ENCODE measurements around the gene GSTT4. TPM values are rescaled to one million over a fixed set of nuclear protein-coding genes. Genes with fewer than 3 reads are reported as not detected.
"Not testable (repeated sequence)": the region's sequence is repeated elsewhere in the genome, so short reads cannot be mapped to it uniquely, and the experiment has no call there.

The GSTT4 gene
- total RNA-seq, 2 donors from 2014 or later = not detected

DNA sequence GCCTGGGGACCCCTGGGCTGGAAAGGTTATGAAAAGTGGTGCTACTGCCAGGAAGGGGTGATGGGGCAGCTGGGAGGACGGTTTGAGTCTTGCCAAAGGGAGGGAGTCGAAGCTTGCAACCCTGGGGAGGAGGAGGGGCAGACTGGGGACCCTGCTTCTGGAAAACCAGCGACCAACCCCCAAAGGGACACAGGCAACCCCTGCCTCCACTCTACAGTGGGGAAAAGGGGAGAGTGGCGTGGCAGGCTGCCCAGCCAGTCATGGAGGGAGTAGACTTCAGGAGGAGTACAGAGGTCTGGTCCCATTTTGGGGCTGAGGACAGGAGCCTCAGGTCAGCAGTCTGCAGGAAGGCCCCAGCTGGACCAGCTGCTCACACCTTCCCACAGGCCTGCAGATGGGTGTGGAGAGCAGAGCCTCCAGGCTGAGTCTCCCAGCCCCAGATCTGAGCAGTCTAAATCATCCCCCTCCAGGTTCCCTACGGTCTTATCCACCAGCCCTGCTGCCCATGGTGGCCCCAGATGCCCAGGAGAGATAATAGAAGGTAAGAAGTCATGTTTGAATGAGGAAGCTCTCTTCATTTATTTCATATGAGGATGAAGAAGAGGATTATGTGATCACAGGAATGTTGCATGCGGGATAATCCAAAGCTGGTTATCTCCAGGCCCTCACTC lies 34.3 kb downstream of the GSTT4 start:
- H3K9me3 Mint-ChIP-seq = no peaks in the 10 kb centered on the region
- peaks cover 6 to 11% of the 10 kb centered on the region in 2 donors for H3K36me3 Mint-ChIP-seq (ENCODE audit: insufficient read depth in 2 of 2)
- H3K27me3 Mint-ChIP-seq (ENCODE audit: low read depth) = no peaks in the 10 kb centered on the region
- H3K4me3 Mint-ChIP-seq = peak overlapping the region in 1 of 2 donors; percentile 1
- peaks cover 28% of the 10 kb centered on the region for H3K4me1 Mint-ChIP-seq (ENCODE audit: low read depth)
- ATAC-seq (replicated peaks in 1 of 2) (no peak), DNase-seq (no peak)
- no peak overlapping the region for H3K27ac Mint-ChIP-seq

DNA sequence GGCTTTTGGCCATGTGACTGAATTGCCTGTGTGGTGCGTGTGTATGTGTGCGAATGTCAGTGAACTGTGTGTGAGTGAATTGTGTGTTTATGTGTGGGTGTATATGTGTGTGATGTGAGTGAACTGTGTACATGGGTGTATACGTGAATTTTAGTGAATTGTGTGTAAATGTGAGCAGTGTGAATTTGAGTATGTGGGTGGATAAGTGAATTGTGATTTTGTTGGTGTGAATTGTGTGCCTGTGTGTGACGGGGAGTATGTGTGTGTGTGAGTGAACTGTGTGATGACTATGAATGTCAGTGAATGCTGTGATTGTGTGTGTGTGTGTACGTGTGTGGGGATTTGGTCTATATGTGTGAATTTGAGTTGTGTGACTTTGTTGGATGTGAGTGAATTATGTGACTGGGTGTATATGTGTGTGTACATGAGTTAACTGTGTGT lies 35.0 kb downstream of the GSTT4 start:
- ATAC-seq (replicated peaks in 1 of 2) = no peak
- peaks cover 6 to 11% of the 10 kb centered on the region in 2 donors for H3K36me3 Mint-ChIP-seq (ENCODE audit: insufficient read depth in 2 of 2)
- peak overlapping the region; percentile 0 to 1 for H3K4me3 Mint-ChIP-seq
- H3K9me3 Mint-ChIP-seq = no peaks in the 10 kb centered on the region
- no peaks in the 10 kb centered on the region for H3K27me3 Mint-ChIP-seq (ENCODE audit: low read depth)
- no peak for DNase-seq
- H3K27ac Mint-ChIP-seq = no peak overlapping the region
- peaks cover 28% of the 10 kb centered on the region for H3K4me1 Mint-ChIP-seq (ENCODE audit: low read depth)

DNA sequence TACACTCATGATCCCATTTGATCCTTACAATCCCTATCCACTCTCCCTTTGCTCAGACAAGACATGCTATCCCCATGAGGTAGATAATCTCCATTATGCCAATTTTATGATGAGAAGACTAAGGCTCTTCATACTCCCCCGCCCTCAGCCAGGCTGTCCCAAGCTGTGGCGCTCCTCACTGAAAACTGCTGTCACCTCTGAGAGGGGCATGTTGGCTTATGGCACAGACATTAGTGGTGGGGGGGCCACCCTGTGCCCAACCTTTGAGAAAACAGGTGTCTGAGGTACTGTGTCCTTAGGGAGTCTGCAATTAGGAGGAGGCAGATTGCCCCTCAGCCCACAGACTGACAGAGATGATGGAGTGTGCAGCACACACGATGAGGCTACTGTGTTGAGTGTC lies 36.2 kb downstream of the GSTT4 start:
- Mint-ChIP-seq H3K9me3 (no peaks in the 10 kb centered on the region), H3K27me3 (ENCODE audit: low read depth) (no peaks in the 10 kb centered on the region), H3K36me3 (ENCODE audit: insufficient read depth in 2 of 2) (peaks cover 6 to 11% of the 10 kb centered on the region in 2 donors), H3K27ac (peak overlapping the region; percentile 4), H3K4me1 (ENCODE audit: low read depth) (peaks cover 28% of the 10 kb centered on the region), H3K4me3 (peak overlapping the region in 1 of 2 donors; percentile 25)
- no peak for DNase-seq
- no peak for ATAC-seq (replicated peaks in 1 of 2)

DNA sequence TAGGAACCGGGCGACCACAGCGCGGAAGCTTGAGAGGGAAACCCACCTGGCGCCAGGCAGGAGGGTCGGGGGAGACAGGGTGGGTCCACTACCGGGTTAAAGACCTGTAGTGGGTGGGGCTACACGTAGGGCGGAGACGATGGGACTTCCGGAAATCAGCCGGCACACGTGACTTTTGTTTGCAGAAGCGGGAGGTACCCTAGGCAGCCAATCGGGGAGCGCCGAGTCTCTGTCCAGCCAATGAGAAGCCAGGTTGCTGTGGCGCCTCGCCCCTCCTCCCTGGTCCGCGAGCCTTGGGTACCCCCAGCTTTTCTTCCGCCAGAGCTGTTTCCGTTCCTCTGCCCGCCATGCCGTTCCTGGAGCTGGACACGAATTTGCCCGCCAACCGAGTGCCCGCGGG lies 38.7 kb downstream of the GSTT4 start, which contains the start of gene DDTL:
DDTL (plus strand) TSS at position 321 of the 400 bp plus-strand sequence; CDS start at position 348, 27 bp downstream.
- not testable (repeated sequence) for H3K27me3 Mint-ChIP-seq (ENCODE audit: low read depth); H3K27ac Mint-ChIP-seq; DNase-seq; H3K4me3 Mint-ChIP-seq; H3K9me3 Mint-ChIP-seq
- Mint-ChIP-seq H3K4me1 (ENCODE audit: low read depth) (peaks cover 24% of the 10 kb centered on the region), H3K36me3 (ENCODE audit: insufficient read depth in 2 of 2) (peaks cover 6 to 11% of the 10 kb centered on the region in 2 donors)
- peak; percentile 94 to 97 for ATAC-seq (replicated peaks in 1 of 2)

DNA sequence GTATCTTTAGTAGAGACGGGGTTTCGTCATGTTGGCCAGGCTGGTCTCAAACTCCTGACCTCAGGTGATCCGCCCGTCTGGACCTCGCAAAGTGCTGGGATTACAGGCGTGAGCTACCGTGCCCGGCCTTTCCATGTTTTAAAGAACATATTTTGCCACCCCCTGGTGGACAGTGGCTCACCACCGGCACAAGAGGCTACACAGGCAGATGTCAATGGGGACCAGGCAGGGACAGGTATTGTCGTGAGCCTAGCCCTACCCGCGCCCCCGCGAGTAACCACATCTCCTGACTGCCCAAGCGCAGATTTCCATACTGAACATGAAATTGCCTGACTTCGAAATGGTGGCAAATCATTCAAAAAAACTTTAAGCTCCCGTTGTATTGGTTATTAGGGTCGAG lies 39.2 kb downstream of the GSTT4 start:
- H3K36me3 Mint-ChIP-seq (ENCODE audit: insufficient read depth in 2 of 2); H3K4me3 Mint-ChIP-seq; DNase-seq; H3K27ac Mint-ChIP-seq; H3K9me3 Mint-ChIP-seq; H3K27me3 Mint-ChIP-seq (ENCODE audit: low read depth): not testable (repeated sequence)
- ATAC-seq (replicated peaks in 1 of 2) = peak; percentile 46 to 64
- peaks cover 19% of the 10 kb centered on the region for H3K4me1 Mint-ChIP-seq (ENCODE audit: low read depth)

DNA sequence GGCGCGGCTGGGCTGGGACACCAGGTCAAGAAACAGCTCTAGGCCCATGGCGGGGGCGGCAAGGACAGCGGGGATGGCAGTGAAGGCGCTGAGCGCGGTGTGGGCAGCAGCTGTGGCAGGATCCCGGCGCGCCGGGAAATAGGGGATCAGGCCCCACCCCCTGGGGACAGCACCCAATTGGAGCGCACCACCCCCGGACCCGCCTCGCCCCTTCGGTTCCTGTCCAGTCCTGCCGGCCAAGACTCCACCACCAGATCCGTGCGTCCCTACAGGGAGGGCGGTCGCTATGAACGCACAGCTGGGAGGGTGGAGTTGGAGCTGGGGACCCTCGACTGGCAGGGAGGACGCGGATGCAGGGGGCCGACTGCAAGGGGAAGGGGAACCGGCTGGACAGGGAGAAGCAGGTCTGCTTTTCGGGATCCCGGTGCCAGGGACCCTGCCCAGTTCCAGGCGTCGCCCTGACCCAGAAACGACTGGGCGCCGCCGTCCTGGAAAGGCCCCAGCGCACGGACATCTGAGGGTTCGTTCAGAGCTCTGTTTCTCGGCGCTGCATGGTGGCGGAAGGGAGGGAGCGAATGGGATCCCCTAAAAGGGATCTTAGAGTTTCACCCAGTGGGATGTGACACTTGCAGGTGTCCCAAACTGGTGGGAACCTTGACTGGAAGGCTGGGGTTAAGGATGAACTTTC lies 44.0 kb downstream of the GSTT4 start, which contains the start of gene GSTT2B:
GSTT2B (minus strand) TSS at position 112 of the 688 bp plus-strand sequence; CDS start at position 48, 64 bp downstream.
- H3K36me3 Mint-ChIP-seq (ENCODE audit: insufficient read depth in 2 of 2); H3K4me1 Mint-ChIP-seq (ENCODE audit: low read depth); DNase-seq; H3K9me3 Mint-ChIP-seq; H3K27me3 Mint-ChIP-seq (ENCODE audit: low read depth); H3K27ac Mint-ChIP-seq; H3K4me3 Mint-ChIP-seq: not testable (repeated sequence)
- ATAC-seq (replicated peaks in 1 of 2) = peak; percentile 23 to 39

DNA sequence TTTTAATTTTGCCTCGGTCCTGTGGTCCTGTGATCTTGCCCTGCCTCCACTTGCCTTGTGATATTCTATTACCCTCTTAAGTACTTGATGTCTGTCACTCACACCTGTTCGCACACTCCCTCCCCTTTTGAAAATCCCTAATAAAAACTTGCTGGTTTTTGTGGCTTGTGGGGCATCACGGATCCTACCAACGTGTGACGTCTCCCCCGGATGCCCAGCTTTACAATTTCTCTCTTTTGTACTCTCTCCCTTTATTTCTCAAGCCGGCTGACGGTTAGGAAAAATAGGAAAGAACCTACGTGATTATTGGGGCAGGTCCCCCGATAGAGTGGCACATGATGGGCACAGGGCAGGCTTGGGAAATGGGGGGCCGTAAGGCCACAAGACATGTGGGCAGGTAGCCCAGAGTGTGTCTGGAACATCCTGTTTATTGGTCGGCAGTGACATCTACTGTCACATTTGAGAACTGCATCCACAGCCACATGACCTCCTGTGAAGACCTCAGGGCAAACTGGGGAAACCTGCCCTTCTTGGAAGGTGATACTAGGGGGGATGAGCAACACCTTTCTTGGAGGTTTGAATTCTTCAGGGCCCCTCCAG lies 48.9 kb downstream of the GSTT4 start:
- not testable (repeated sequence) for H3K27ac Mint-ChIP-seq; H3K4me1 Mint-ChIP-seq (ENCODE audit: low read depth); H3K9me3 Mint-ChIP-seq; H3K27me3 Mint-ChIP-seq (ENCODE audit: low read depth); H3K4me3 Mint-ChIP-seq; H3K36me3 Mint-ChIP-seq (ENCODE audit: insufficient read depth in 2 of 2)
- peak; percentile 89 for ATAC-seq (replicated peaks in 1 of 2)
- peak; percentile 76 to 82 for DNase-seq

DNA sequence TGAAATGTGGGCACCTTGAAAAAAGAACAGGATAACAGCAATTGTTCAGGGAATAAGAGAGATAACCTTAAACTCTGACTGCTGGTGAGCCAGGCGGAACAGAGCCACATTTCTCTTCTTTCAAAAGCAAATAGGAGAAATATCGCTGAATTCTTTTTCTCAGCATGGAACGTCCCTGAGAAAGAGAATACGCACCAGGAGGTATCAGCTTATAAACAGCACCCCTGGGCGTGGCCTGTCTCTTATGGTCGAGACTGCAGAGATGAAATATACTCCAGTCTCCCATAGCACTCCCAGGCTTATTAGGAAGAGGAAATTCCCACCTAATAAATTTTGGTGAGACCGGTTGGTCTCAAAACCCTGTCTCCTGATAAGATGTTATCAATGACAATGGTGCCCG lies 49.4 kb downstream of the GSTT4 start:
- DNase-seq; H3K36me3 Mint-ChIP-seq (ENCODE audit: insufficient read depth in 2 of 2); H3K4me1 Mint-ChIP-seq (ENCODE audit: low read depth); ATAC-seq (replicated peaks in 1 of 2); H3K27ac Mint-ChIP-seq; H3K27me3 Mint-ChIP-seq (ENCODE audit: low read depth); H3K4me3 Mint-ChIP-seq; H3K9me3 Mint-ChIP-seq: not testable (repeated sequence)

DNA sequence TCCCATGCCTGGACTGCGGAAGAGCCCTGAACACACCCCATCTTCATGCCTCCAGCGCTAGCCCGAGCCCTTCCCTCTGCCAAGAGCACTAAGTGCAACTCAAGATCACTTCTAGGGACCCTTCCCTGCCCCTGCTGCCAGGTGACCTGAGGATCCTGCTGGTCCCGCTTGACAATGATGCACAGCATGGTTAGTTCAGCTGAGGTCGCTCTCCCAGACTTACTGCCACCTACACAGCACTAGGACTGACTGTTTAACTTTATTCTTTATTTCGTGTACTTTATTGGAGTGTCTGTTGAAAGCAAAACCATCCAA lies 50.3 kb downstream of the GSTT4 start:
- not testable (repeated sequence) for DNase-seq; H3K27me3 Mint-ChIP-seq (ENCODE audit: low read depth); H3K36me3 Mint-ChIP-seq (ENCODE audit: insufficient read depth in 2 of 2); H3K9me3 Mint-ChIP-seq; H3K27ac Mint-ChIP-seq; H3K4me3 Mint-ChIP-seq; H3K4me1 Mint-ChIP-seq (ENCODE audit: low read depth); ATAC-seq (replicated peaks in 1 of 2)

DNA sequence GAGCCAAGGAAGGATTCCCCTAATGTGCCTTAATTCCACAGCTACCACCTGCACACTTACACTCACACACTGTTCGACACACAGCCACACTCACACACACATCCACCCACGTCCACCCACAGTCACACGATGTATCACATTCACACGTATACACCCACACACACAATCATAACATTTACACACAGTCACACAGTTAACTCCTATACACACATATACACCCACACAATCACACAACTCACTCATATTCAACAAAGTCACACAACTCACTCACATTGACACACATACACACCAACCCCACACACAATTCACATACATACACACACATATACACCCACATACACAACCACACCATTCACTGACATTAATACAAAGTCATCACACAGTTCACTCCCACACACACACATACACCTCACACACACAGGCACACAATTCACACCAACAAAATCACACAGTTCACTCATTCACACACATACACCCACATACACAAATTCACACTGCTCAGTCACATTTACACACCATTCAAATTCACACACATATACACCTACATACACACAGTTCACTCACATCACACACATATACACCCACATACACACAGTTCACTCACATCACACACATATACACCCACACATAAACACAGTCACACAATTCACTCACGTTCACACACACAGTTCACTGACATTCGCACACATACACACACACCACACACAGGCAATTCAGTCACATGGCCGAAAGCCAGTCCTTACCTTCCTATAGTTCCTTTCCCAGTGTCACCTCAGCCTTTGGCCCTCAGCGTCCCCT lies 50.9 kb downstream of the GSTT4 start:
- not testable (repeated sequence) for H3K4me1 Mint-ChIP-seq (ENCODE audit: low read depth); H3K27ac Mint-ChIP-seq; H3K36me3 Mint-ChIP-seq (ENCODE audit: insufficient read depth in 2 of 2); H3K27me3 Mint-ChIP-seq (ENCODE audit: low read depth); DNase-seq; H3K9me3 Mint-ChIP-seq; ATAC-seq (replicated peaks in 1 of 2); H3K4me3 Mint-ChIP-seq

DNA sequence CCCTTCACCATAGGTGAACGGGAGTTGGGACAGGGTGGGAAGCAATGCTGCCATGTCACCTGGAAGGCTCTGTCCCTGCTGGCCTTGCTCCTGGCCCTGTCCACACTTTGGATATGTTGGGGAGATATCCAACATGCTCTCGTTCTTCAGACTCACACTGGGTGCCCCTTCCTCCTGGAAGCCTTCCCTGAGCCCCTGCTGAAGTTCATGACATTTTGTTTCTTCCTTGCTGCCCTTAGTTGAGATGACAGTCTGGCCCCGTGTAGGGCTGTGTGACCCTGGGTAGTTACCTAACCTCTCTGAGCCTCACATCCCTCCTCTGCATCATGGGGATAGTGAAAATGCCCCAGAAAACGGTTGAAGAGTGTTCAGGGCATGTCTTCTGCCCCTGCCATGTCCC lies 51.8 kb downstream of the GSTT4 start:
- not testable (repeated sequence) for H3K27ac Mint-ChIP-seq; H3K4me3 Mint-ChIP-seq; H3K36me3 Mint-ChIP-seq (ENCODE audit: insufficient read depth in 2 of 2); H3K9me3 Mint-ChIP-seq; H3K4me1 Mint-ChIP-seq (ENCODE audit: low read depth); DNase-seq; H3K27me3 Mint-ChIP-seq (ENCODE audit: low read depth); ATAC-seq (replicated peaks in 1 of 2)

DNA sequence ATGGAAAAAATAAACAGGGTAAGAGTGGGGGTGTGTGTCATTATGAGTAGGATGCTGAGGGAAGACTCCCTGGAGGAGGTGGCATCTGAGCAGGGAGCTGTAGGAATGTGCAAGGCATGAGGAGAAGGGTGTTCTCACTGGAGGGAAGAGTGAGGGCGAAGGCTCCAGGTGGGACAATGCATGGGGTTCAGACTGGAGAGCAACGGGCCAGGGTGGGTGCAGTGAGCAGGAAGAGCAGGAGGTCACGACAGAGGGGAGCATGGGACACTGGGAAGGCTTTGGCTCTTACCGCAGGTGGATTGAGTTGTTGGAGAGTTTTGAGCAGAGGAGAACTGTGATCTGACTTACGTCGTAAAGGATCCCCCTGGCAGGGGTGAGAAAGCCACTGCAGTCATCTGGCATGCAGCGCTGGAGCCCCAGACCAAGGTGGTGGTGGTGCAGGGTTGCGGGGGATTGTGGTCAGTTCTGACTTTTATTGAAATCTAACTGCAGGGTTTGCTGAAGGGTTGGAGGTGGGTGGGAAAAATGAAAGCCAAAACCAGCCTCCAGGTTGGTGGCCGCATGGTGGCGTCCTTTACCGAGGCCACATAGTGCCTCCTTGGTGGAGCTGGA lies 52.4 kb downstream of the GSTT4 start:
- not testable (repeated sequence) for H3K27ac Mint-ChIP-seq; H3K27me3 Mint-ChIP-seq (ENCODE audit: low read depth); H3K9me3 Mint-ChIP-seq; H3K4me1 Mint-ChIP-seq (ENCODE audit: low read depth); DNase-seq; H3K4me3 Mint-ChIP-seq; ATAC-seq (replicated peaks in 1 of 2); H3K36me3 Mint-ChIP-seq (ENCODE audit: insufficient read depth in 2 of 2)

Measured in activated T-cell treated with anti-CD3 and anti-CD28 coated beads, Interleukin-2, amount 50 U/mL, for 72 hours (primary cell).